ENCODE measurements around the gene MAP3K10.

GRCh38 chr19:40246292-40247073, 55.3 kb downstream of the MAP3K10 start:
- TF ChIP-seq MAX (IDR thresholded peaks at IDR 0.05; ENCODE audit: low read depth, low read length) (no peak), CTCF (IDR thresholded peaks at IDR 0.05; ENCODE audit: low read depth, low read length) (no peak), MYC (IDR thresholded peaks at IDR 0.05; ENCODE audit: low read depth, low read length) (no peak), POLR2A (IDR thresholded peaks at IDR 0.05; ENCODE audit: extremely low read depth, insufficient read length) (no peak)

All from NB4 (cell line).